ENCODE data around the gene ZNF516. TPM values are rescaled to one million over a fixed set of nuclear protein-coding genes. Genes with fewer than 3 reads are reported as not detected.

The ZNF516 gene
- total RNA-seq, 4 donors from 2014 or later, result 34.4 to 57.3 (median 39.5) TPM

DNA sequence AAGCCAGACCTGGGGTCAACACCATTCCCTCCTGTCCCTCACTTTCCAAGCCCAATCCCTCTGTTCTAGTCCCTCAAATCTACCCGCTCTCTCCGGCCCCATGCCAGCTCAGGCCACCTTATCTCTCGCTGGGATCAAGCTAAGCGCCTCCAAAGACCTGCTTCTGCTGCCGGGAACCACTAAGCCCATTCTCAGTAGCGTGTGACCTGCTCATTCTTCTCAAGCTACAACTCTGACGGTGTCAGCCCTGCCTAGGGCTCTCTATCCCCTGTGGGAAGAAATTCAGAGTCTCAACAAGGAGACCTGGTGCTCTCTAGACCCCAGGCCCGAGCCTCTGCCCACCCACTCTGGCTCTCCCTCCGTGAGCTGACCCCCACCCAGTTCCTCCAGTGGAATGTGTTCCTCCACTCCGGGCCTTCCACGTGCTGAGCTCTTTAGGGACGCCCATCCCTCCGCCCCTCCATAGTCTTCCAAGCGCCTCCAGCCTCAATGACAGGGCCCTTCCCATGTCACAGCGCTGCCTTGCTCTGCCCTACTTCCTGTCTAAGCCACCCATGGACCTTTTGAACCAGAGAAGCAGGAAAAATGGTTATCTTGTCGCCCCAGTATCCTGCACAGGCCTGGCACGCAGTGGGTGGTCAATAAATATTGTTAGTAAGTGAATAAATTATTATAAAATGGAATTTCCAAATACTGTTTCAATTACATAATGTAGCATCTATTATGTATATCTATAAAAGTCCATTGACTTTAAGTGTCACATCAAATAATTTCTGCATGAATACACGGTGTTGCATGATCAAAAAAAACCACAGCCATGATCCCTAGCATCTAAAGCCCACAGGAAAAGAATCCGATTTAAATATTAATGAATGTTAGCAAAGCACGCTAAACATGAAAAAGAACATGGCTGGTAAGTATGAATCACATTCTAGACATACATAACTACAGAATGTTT, 127.6 kb downstream of the ZNF516 start:
- WGBS, 2 donors, result 95 to 96% methylated on average over 20 of the region's 20 CpGs
- no peak overlapping the region for H3K4me3 ChIP-seq (ENCODE audit: low read depth, poor library complexity, severe bottlenecking)
- no peak for TF ChIP-seq POLR2A (IDR thresholded peaks at IDR 0.05)
- TF ChIP-seq, protein P1, sequence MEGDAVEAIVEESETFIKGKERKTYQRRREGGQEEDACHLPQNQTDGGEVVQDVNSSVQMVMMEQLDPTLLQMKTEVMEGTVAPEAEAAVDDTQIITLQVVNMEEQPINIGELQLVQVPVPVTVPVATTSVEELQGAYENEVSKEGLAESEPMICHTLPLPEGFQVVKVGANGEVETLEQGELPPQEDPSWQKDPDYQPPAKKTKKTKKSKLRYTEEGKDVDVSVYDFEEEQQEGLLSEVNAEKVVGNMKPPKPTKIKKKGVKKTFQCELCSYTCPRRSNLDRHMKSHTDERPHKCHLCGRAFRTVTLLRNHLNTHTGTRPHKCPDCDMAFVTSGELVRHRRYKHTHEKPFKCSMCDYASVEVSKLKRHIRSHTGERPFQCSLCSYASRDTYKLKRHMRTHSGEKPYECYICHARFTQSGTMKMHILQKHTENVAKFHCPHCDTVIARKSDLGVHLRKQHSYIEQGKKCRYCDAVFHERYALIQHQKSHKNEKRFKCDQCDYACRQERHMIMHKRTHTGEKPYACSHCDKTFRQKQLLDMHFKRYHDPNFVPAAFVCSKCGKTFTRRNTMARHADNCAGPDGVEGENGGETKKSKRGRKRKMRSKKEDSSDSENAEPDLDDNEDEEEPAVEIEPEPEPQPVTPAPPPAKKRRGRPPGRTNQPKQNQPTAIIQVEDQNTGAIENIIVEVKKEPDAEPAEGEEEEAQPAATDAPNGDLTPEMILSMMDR (IDR thresholded peaks at IDR 0.05), result no peak
- intact Hi-C loops (cut with DNase I; ENCODE audit: low total_unique reads), result no loop called here
- DNase-seq (ENCODE audit: low spot score in 2 of 2), result peak in 1 of 2 donors; percentile 59

DNA sequence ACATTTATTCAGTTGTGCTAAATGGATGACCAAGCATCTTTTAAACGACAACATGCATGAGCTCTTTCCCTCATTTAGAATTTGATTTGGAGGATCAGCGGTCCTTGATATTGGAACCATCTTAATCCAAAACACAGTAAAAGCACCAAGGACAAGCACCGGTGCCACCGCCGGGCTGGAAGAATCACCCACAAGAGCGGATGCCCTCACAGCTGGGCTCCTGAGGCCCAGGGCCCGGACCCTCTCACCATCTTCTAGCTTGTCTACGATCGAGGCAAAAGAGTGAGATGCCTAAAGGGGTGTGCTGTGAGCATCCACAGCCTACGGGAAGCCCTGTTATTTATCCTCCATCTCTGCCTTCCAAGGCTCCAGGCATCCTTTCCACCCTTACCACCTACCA, 129.5 kb downstream of the ZNF516 start:
- intact Hi-C loops (cut with DNase I; ENCODE audit: low total_unique reads), result no loop called here
- no peak overlapping the region for H3K4me3 ChIP-seq (ENCODE audit: low read depth, poor library complexity, severe bottlenecking)
- no peak for TF ChIP-seq POLR2A (IDR thresholded peaks at IDR 0.05)
- DNase-seq (ENCODE audit: low spot score in 2 of 2), result peak in 1 of 2 donors; percentile 82
- 94 to 98% methylated on average over 10 of the region's 10 CpGs for WGBS, 2 donors

DNA sequence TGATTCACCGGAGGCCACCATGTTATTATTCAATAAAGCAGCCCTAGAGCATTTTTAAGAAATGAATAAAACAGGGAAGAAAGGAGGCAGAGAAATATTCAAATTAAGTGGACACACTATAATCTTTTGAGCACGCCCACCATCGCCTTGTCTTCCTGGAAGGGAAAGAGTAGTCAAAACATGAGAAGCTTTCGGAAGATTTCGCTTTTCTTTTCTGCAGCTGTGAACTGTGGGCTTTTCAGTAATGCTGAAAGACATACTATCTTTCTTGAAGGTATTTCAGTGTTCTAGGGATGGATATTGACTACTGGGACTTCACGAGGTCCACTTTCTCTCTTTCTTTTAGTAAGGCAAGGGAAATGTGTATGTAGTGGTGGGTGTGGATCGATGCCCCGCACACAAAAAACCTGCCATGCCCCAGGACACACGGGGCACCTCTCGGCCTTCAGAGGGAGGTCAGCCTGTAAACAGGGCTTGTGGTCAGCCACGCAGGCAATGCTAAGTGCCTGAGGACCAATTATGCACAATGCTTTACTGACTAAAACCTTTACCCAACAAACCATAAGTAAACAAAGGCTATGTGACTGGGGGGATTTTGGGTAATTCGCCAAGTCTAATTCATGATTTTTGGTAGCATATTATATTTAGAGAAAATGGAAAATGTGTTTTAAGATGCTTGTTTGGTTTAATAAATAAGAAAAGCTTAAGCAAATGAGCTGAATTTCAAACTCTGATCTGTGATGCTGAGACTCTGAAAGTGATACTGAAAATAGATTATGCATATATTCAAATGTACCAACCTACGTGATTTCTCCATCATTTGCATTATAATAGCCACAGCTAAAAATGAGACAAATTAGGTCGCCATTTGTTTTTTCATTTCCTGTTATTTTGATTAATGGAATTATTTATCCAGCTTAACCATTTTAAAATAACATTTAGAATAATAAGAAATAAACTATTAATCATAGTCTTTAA, 130.5 kb downstream of the ZNF516 start:
- DNase-seq (ENCODE audit: low spot score in 2 of 2), result no peak
- WGBS, 2 donors, result 84 to 90% methylated on average over 14 of the region's 14 CpGs
- no peak overlapping the region for H3K4me3 ChIP-seq (ENCODE audit: low read depth, poor library complexity, severe bottlenecking)
- no peak for TF ChIP-seq POLR2A (IDR thresholded peaks at IDR 0.05)
- TF ChIP-seq, protein P1 (IDR thresholded peaks at IDR 0.05), result no peak
- intact Hi-C loops (cut with DNase I; ENCODE audit: low total_unique reads), result no loop called here

DNA sequence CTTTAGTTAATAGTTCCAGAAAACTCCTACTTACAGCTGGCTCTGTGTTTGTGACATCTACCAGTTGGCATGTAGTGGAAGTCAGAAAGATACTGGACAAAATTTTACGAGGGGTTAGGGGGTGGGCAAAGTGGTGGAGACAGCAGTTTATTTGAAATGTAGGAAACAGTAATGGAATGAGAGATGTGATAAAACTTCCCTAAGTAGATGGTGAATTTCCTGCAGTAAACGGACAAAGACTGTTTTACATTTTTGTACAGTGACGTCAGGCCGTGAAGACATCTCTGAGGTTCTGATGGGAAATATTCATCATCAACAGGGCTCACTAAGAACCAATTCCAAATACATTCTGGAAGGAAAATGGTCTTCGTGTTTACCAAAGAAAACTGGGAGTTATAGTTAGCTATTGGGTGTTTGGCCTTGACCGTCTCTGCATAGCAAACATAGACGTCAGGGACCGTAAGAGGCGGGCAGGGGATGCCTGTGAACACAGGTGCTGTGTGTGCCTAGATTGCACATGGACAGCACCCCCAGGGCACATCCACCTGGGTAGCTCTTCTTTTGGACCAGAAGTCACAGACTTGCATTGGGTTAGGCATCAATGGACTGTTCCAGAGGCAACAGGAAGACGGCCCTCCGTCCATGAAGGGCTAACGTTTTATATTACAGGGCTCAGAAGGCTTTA, 131.5 kb downstream of the ZNF516 start:
- WGBS, 2 donors, result 87% methylated on average over 12 of the region's 12 CpGs
- intact Hi-C loops (cut with DNase I; ENCODE audit: low total_unique reads), result no loop called here
- peak in 1 of 2 donors; percentile 64 for DNase-seq (ENCODE audit: low spot score in 2 of 2)
- no peak overlapping the region for H3K4me3 ChIP-seq (ENCODE audit: low read depth, poor library complexity, severe bottlenecking)
- TF ChIP-seq POLR2A (IDR thresholded peaks at IDR 0.05), result no peak
- TF ChIP-seq, protein P1 (IDR thresholded peaks at IDR 0.05), result no peak

DNA sequence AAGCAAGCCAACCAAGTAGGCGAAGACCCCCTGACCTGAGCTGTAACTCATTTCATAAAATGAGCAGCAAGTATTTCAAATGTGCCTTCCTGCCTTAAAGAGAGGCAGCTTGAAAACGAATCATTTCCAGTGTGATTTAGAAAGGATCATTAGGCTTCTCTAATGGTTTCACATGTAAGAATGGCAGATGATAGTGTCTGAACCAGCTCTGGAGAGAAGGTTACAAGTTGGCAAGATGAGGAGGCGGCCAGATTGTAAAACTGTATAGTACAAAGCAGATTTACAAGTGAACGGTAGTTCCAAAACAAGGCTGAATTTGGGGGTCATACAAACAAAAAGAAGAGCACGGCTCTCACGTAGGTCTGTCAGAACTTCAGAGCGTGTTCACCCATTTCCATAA, 132.4 kb downstream of the ZNF516 start:
- 88 to 89% methylated on average over 7 of the region's 7 CpGs for WGBS, 2 donors
- intact Hi-C loops (cut with DNase I; ENCODE audit: low total_unique reads), result no loop called here
- H3K4me3 ChIP-seq (ENCODE audit: low read depth, poor library complexity, severe bottlenecking), result no peak overlapping the region
- no peak for DNase-seq (ENCODE audit: low spot score in 2 of 2)
- TF ChIP-seq POLR2A (IDR thresholded peaks at IDR 0.05), result no peak
- TF ChIP-seq, protein P1 (IDR thresholded peaks at IDR 0.05), result no peak
